H9 (cell line): Measurements from ENCODE around the gene AP2A2. TPM values are rescaled to one million over a fixed set of nuclear protein-coding genes. Genes with fewer than 3 reads are reported as not detected.
A peak's percentile ranks its signal among the peaks of the same experiment; 100 is the strongest.

Experiments
- DNase-seq: peaks from one replicate; pipeline ENCODE4 v3.0.0-alpha.2; 2017
- H2AFZ ChIP-seq: one replicate; pipeline ENCODE4 v1.6.1; 2013; ENCODE audit warnings: mild to moderate bottlenecking, low read length, control low read depth, moderate library complexity
- H2AK5ac ChIP-seq: 2 replicates; pipeline ENCODE4 v1.6.1; 2013; ENCODE audit warnings: low read length, control low read depth, mixed read lengths; ENCODE audit not compliant: insufficient read length
- H2BK120ac ChIP-seq: one replicate; pipeline ENCODE4 v1.6.1; 2013; ENCODE audit warnings: low read depth, mild to moderate bottlenecking, low read length, control low read depth, inconsistent platforms; ENCODE audit not compliant: poor library complexity, severe bottlenecking
- H2BK12ac ChIP-seq: 2 replicates; pipeline ENCODE4 v1.6.1; 2013; ENCODE audit warnings: low read length, control low read depth, mixed read lengths, low read depth; ENCODE audit not compliant: insufficient read length
- H2BK15ac ChIP-seq: 2 replicates; pipeline ENCODE4 v1.6.1; 2013; ENCODE audit warnings: low read depth, low read length, control low read depth
- H2BK20ac ChIP-seq: one replicate; pipeline ENCODE4 v1.6.1; 2013; ENCODE audit warnings: low read depth, mild to moderate bottlenecking, low read length, control low read depth, inconsistent platforms; ENCODE audit not compliant: poor library complexity, severe bottlenecking
- H2BK5ac ChIP-seq: 2 replicates; pipeline ENCODE4 v1.6.1; 2013; ENCODE audit warnings: low read length, control low read depth, mixed read lengths; ENCODE audit not compliant: insufficient read length
- H3K14ac ChIP-seq: 2 replicates; pipeline ENCODE4 v1.6.1; 2013; ENCODE audit warnings: low read length, control low read depth; ENCODE audit not compliant: insufficient read depth
- H3K18ac ChIP-seq: 2 replicates; pipeline ENCODE4 v1.6.1; 2013; ENCODE audit warnings: low read depth, mild to moderate bottlenecking, mixed read lengths, low read length, control low read depth; ENCODE audit not compliant: insufficient read length
- H3K23ac ChIP-seq: 2 replicates; pipeline ENCODE4 v1.6.1; 2013; ENCODE audit warnings: low read length, control low read depth, mixed read lengths, low read depth; ENCODE audit not compliant: insufficient read length
- H3K23me2 ChIP-seq: 2 replicates; pipeline ENCODE4 v1.6.1; 2013; ENCODE audit warnings: low read depth, mild to moderate bottlenecking, mixed read lengths, low read length, control low read depth; ENCODE audit not compliant: insufficient read length, poor library complexity, severe bottlenecking
- H3K27ac ChIP-seq: 2 replicates; pipeline ENCODE4 v1.5.1; 2013; ENCODE audit warnings: low read length, control low read depth, mixed read lengths, low read depth; ENCODE audit not compliant: insufficient read length
- H3K27me3 ChIP-seq: 2 replicates; pipeline ENCODE4 v1.6.1; 2013; ENCODE audit warnings: low read length, control low read depth, inconsistent platforms; ENCODE audit not compliant: insufficient read depth
- H3K4ac ChIP-seq: 2 replicates; pipeline ENCODE4 v1.6.1; 2013; ENCODE audit warnings: low read depth, mild to moderate bottlenecking, control low read depth, inconsistent platforms, low read length, moderate library complexity
- H3K4me1 ChIP-seq: 2 replicates; pipeline ENCODE4 v1.6.1; 2013; ENCODE audit warnings: low read length, control low read depth, inconsistent platforms; ENCODE audit not compliant: insufficient read depth
- H3K4me2 ChIP-seq: 2 replicates; pipeline ENCODE4 v1.6.1; 2013; ENCODE audit warnings: low read length, control low read depth, mixed read lengths; ENCODE audit not compliant: insufficient read length, insufficient read depth
- H3K56ac ChIP-seq: 2 replicates; pipeline ENCODE4 v1.6.1; 2013; ENCODE audit warnings: low read depth, mild to moderate bottlenecking, mixed read lengths, low read length, control low read depth; ENCODE audit not compliant: insufficient read length
- H3K79me1 ChIP-seq: 2 replicates; pipeline ENCODE4 v1.6.1; 2013; ENCODE audit warnings: low read depth, mild to moderate bottlenecking, moderate library complexity, low read length, control low read depth, inconsistent platforms; ENCODE audit not compliant: insufficient read depth, poor library complexity, severe bottlenecking
- H3K79me2 ChIP-seq: 2 replicates; pipeline ENCODE4 v1.6.1; 2013; ENCODE audit warnings: low read length, control low read depth, inconsistent platforms; ENCODE audit not compliant: insufficient read depth
- H3K9ac ChIP-seq: 2 replicates; pipeline ENCODE4 v1.6.1; 2013; ENCODE audit warnings: low read length, control low read depth, mixed read lengths; ENCODE audit not compliant: insufficient read length; ENCODE audit errors: extremely low read depth
- H3K9me3 ChIP-seq: one replicate; pipeline ENCODE4 v1.6.1; 2013; ENCODE audit warnings: low read depth, low read length, inconsistent platforms; ENCODE audit not compliant: control insufficient read depth
- H3T11ph ChIP-seq: one replicate; pipeline ENCODE4 v1.6.1; 2013; ENCODE audit warnings: mild to moderate bottlenecking, low read length, control low read depth, inconsistent platforms
- H4K20me1 ChIP-seq: one replicate; pipeline ENCODE4 v1.6.1; 2013; ENCODE audit not compliant: control insufficient read depth, insufficient read length, insufficient read depth
- H4K5ac ChIP-seq: 2 replicates; pipeline ENCODE4 v1.6.1; 2013; ENCODE audit warnings: low read depth, mild to moderate bottlenecking, mixed read lengths, low read length, control low read depth; ENCODE audit not compliant: insufficient read length
- H4K8ac ChIP-seq: replicated peaks from 2 replicates; pipeline ENCODE4 v1.6.1; 2013; ENCODE audit warnings: low read length, control low read depth, mixed read lengths, low read depth; ENCODE audit not compliant: insufficient read length
- H4K91ac ChIP-seq: 2 replicates; pipeline ENCODE4 v1.6.1; 2013; ENCODE audit warnings: low read depth, mild to moderate bottlenecking, moderate library complexity, mixed read lengths, low read length, control low read depth; ENCODE audit not compliant: insufficient read length
- H3K27ac Mint-ChIP-seq, 3 experiments: 2 replicates in 2 of 3; 3 replicates in 1 of 3; pipeline ENCODE4 v1.8.0; 2020 to 2021; ENCODE audit warnings: mixed read lengths in 3 of 3, mild to moderate bottlenecking in 1 of 3, moderate library complexity in 1 of 3
- H3K27me3 Mint-ChIP-seq: 2 replicates; pipeline ENCODE4 v1.8.0; 2021; ENCODE audit warnings: low read depth, mild to moderate bottlenecking, moderate library complexity, mixed read lengths
- H3K36me3 Mint-ChIP-seq, 3 experiments: 2 replicates in 2 of 3; 3 replicates in 1 of 3; pipeline ENCODE4 v1.8.0; 2020 to 2021; ENCODE audit warnings: low read depth in 3 of 3, mixed read lengths in 3 of 3; ENCODE audit not compliant: insufficient read depth in 1 of 3
- H3K4me1 Mint-ChIP-seq, 2 experiments: 2 replicates each; pipeline ENCODE4 v1.8.0; 2020; ENCODE audit warnings: mixed read lengths in 2 of 2
- H3K4me3 Mint-ChIP-seq, 2 experiments: 2 replicates in 1 of 2; 3 replicates in 1 of 2; pipeline ENCODE4 v1.8.0; 2020 to 2021; ENCODE audit warnings: mild to moderate bottlenecking in 2 of 2, mixed read lengths in 2 of 2, moderate library complexity in 1 of 2
- H3K9me3 Mint-ChIP-seq, 2 experiments: 2 replicates in 1 of 2; 3 replicates in 1 of 2; pipeline ENCODE4 v1.8.0; 2020; ENCODE audit warnings: mild to moderate bottlenecking in 2 of 2, mixed read lengths in 2 of 2, moderate library complexity in 1 of 2
- WGBS: extraction: QIAGEN DNeasy Blood & Tissue Kit; methylation state at CpG from one replicate; pipeline ENCODE4 v1.1.7; 2013; ENCODE audit warnings: missing lambda C conversion rate, low lambda C conversion rate, mixed read lengths; ENCODE audit not compliant: insufficient read length; ENCODE audit errors: extremely low coverage; 5-methylcytosine and 5-hydroxymethylcytosine counted together
- total RNA-seq: library from RNA; stranded (reverse); gene quantifications from 2 replicates; pipeline ENCODE4 v1.2.1, GENCODE V29; 2021
- TF ChIP-seq, protein P1 (sequence below): fragments of 200-600 bp; sonication (generic); conservative IDR thresholded peaks from 3 replicates; pipeline ENCODE4 v1.8.0; 2021; ENCODE audit warnings: antibody characterized with exemption, mild to moderate bottlenecking

AP2A2 gene
- total RNA-seq, 1 experiment from 2014 or later: 53.7 TPM

DNA sequence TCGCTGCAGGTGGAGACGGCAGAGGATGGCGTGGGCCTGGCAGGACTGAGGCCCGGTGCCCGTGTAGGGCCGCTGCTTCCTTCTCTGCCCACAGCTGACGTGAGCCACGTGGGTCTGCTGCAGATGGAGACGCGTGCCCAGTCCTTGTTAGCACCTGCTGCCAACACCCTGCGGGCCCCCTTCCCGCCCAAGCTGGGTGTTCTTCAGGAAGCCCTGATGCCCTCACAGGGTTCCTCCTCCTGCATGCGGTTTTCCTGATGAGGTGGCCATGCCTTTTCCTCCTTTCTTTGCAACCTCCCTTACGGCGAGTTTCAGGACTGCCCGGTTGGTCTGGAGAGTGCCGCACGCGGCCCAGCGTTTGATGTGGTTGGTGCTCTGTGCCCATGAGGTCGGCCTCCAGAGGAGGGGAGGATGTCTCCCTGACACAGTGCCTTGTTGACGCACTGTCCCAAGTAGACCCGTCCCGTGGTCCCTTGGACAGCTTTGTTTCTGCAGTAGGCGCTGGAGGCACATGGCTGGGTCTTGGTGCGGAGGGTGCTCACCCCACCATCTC is 44.7 kb downstream of the AP2A2 start:
- no peaks in the 10 kb centered on the region for H3K27me3 Mint-ChIP-seq
- H3T11ph ChIP-seq: no peak overlapping the region
- no peaks in the 10 kb centered on the region for H3K79me1 ChIP-seq
- H2BK12ac ChIP-seq: no peak overlapping the region
- no peaks in the 10 kb centered on the region for H3K79me2 ChIP-seq
- no peaks in the 10 kb centered on the region for H4K20me1 ChIP-seq
- H3K23ac ChIP-seq: no peak overlapping the region
- H3K27me3 ChIP-seq: no peaks in the 10 kb centered on the region
- no CpG with 5 or more reads among the region's 26 CpGs for WGBS
- H3K36me3 Mint-ChIP-seq: peaks cover 7 to 63% (median 59%) of the 10 kb centered on the region in 3 experiments; a peak in 6 of 7 replicates
- no peak overlapping the region for H3K4me2 ChIP-seq
- H3K27ac ChIP-seq: no peak overlapping the region
- no peak overlapping the region for H4K91ac ChIP-seq
- TF ChIP-seq, protein P1, sequence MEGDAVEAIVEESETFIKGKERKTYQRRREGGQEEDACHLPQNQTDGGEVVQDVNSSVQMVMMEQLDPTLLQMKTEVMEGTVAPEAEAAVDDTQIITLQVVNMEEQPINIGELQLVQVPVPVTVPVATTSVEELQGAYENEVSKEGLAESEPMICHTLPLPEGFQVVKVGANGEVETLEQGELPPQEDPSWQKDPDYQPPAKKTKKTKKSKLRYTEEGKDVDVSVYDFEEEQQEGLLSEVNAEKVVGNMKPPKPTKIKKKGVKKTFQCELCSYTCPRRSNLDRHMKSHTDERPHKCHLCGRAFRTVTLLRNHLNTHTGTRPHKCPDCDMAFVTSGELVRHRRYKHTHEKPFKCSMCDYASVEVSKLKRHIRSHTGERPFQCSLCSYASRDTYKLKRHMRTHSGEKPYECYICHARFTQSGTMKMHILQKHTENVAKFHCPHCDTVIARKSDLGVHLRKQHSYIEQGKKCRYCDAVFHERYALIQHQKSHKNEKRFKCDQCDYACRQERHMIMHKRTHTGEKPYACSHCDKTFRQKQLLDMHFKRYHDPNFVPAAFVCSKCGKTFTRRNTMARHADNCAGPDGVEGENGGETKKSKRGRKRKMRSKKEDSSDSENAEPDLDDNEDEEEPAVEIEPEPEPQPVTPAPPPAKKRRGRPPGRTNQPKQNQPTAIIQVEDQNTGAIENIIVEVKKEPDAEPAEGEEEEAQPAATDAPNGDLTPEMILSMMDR: no peak
- H3K23me2 ChIP-seq: no peaks in the 10 kb centered on the region
- no peak overlapping the region for H4K8ac ChIP-seq
- peak overlapping the region in 1 of 3 experiments; percentile 1; a peak in 1 of 7 replicates for H3K27ac Mint-ChIP-seq
- H3K4ac ChIP-seq: no peak overlapping the region
- H3K4me1 Mint-ChIP-seq: no peaks in the 10 kb centered on the region
- no peak overlapping the region for H4K5ac ChIP-seq
- H3K9ac ChIP-seq: no peak overlapping the region
- H2BK15ac ChIP-seq: no peak overlapping the region
- H3K9me3 Mint-ChIP-seq: no peaks in the 10 kb centered on the region
- H2AK5ac ChIP-seq: no peak overlapping the region
- no peak overlapping the region for H3K14ac ChIP-seq
- no peak for DNase-seq
- no peaks in the 10 kb centered on the region for H3K4me1 ChIP-seq
- H2BK20ac ChIP-seq: no peak overlapping the region
- H2BK5ac ChIP-seq: no peak overlapping the region
- H2AFZ ChIP-seq: no peak overlapping the region
- H2BK120ac ChIP-seq: no peak overlapping the region
- no peaks in the 10 kb centered on the region for H3K9me3 ChIP-seq
- no peak overlapping the region for H3K4me3 Mint-ChIP-seq
- no peak overlapping the region for H3K56ac ChIP-seq
- no peak overlapping the region for H3K18ac ChIP-seq
